ENCODE data around the gene LEFTY1. TPM values are rescaled to one million over a fixed set of nuclear protein-coding genes. Genes with fewer than 3 reads are reported as not detected.

The LEFTY1 gene
- total and polyA plus RNA-seq, 2 of the 4 experiments (the other 2 are of a cell fraction), result not detected

DNA sequence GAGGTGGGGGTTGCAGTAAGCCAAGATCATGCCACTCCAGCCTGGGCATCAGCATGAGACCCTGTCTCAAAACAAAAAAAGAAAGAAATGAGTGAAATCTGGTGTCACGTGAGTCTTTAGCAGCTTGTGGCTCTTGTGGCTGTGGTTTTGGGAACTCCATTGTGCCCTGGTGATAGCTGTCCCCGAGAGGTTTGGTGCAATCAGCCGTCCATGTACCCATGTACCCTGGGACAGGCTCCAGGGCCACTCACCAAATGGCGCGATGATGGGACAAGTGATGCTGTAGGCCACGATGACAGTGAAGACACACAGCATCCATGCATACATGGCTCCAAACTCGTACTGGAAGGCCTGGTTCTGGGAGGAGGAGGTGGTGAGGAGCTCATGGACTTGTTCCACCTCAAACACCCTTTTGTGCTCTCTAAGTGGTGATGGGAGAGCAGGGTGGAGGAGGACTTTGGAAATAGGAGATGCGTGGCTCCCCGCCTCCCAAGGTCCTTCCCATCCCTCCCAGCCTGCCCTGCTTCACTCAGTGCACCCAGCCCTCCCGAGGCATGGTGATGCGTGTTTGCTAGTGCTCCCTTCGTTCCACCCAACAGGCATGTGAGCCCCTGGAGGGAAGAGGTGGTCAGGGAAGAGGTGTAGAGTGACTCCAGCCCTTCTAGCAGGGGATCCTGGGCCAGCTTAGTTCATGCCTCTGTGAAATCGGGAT, 36.4 kb downstream of the LEFTY1 start:
- H4K91ac ChIP-seq (ENCODE audit: insufficient read depth, low read depth, low read length), result no peak overlapping the region
- no peaks in the 10 kb centered on the region for H3K27me3 ChIP-seq (ENCODE audit: control insufficient read depth, insufficient read depth, low read length)
- H4K8ac ChIP-seq (ENCODE audit: low read depth in 2 of 2, low read length in 2 of 2), result no peak overlapping the region
- ATAC-seq (ENCODE audit: low read depth), result no peak
- no peaks in the 10 kb centered on the region for H4K20me1 ChIP-seq (ENCODE audit: insufficient read depth, low read length)
- H3K18ac ChIP-seq (ENCODE audit: low read depth, low read length), result no peak overlapping the region
- H3K27ac ChIP-seq (ENCODE audit: insufficient read depth, low read length), result no peak overlapping the region
- H2BK5ac ChIP-seq (ENCODE audit: low read depth, low read length, poor library complexity, severe bottlenecking), result no peak overlapping the region
- 100% methylated on average over 6 of the region's 13 CpGs; no CpG with 5 or more reads in 1 of the 2 experiments for WGBS, 2 experiments (ENCODE audit: extremely low coverage in 2 of 2, insufficient read length in 1 of 2)
- peaks cover 36% of the 10 kb centered on the region for H3K36me3 ChIP-seq (ENCODE audit: control insufficient read depth, insufficient read depth, low read length)
- dilution Hi-C loops (cut with HindIII; ENCODE audit: low sequenced_read_pairs, unreplicated experiment) (no loop called here), in situ Hi-C loops (cut with MboI; ENCODE audit: low sequenced_read_pairs) (no loop called here), intact Hi-C loops (cut with micrococcal nuclease) (no loop called here)
- H3K23ac ChIP-seq (ENCODE audit: low read depth, low read length), result no peak overlapping the region
- H3K56ac ChIP-seq (ENCODE audit: extremely low read depth, insufficient read depth, low read length), result no peak overlapping the region
- H2AK5ac ChIP-seq (ENCODE audit: low read depth, low read length), result no peak overlapping the region
- no peak overlapping the region for H2AFZ ChIP-seq (replicated peaks; ENCODE audit: low read length, poor library complexity)
- peaks cover 12% of the 10 kb centered on the region for H3K9me1 ChIP-seq (ENCODE audit: insufficient read depth, low read length)
- BruUV-seq (replicated peaks), result no TSS peak
- no peak overlapping the region for H2BK15ac ChIP-seq (ENCODE audit: low read depth, low read length)
- H2AK9ac ChIP-seq (replicated peaks; ENCODE audit: low read depth, low read length, poor library complexity), result no peak overlapping the region
- no peak overlapping the region for H3K4me2 ChIP-seq (ENCODE audit: low read depth, low read length)
- no peaks in the 10 kb centered on the region for H3K9me3 ChIP-seq (ENCODE audit: control insufficient read depth, insufficient read depth, low read length)
- ChIA-PET CTCF (interaction anchor here (0.6 to 0.9 kb wide), 2 partner anchors 18 to 346 kb away, joined by 5 to 7 read pairs; no protein-coding TSS in a partner anchor), POLR2A (ENCODE audit: unreplicated experiment) (no interaction called here)
- no peak overlapping the region for H4K5ac ChIP-seq (ENCODE audit: low read depth, low read length)
- H3K4me1 ChIP-seq (ENCODE audit: control insufficient read depth, insufficient read depth, low read length), result peaks cover 3% of the 10 kb centered on the region; the same call in 1 of the 2 replicates
- H3K14ac ChIP-seq (replicated peaks; ENCODE audit: low read depth, low read length), result no peak overlapping the region
- no peak for DNase-seq
- TF ChIP-seq CTCF (conservative IDR thresholded peaks at IDR 0.05; ENCODE audit: low read depth, low read length), result no peak
- H3K4ac ChIP-seq (ENCODE audit: low read depth, low read length), result no peak overlapping the region
- H3K79me1 ChIP-seq (ENCODE audit: low read depth in 1 of 2, low read length in 2 of 2), result no peaks in the 10 kb centered on the region
- no peak overlapping the region for H3K9ac ChIP-seq (ENCODE audit: low read depth, low read length)
- no peak overlapping the region for H2BK120ac ChIP-seq (ENCODE audit: low read depth, low read length)
- H3K4me3 ChIP-seq (ENCODE audit: insufficient read depth, low read depth, low read length), result no peak overlapping the region
- no peak overlapping the region for H2BK20ac ChIP-seq (ENCODE audit: low read depth, low read length)
